Activated T-cell treated with anti-CD3 and anti-CD28 coated beads, Interleukin-2, amount 50 U/mL, for 4 hours (primary cell): ENCODE results near the gene EPHB2. TPM values are rescaled to one million over a fixed set of nuclear protein-coding genes. Genes with fewer than 3 reads are reported as not detected.

Source experiments
- ATAC-seq, 2 donors: fragments of 200-7000 bp; cut with Tn5 transposase; one replicate each; pipeline ENCODE4 v1.10.0; 2021
- DNase-seq: peaks from one replicate; pipeline ENCODE4 v3.0.0-alpha.2; 2020
- H3K27me3 Mint-ChIP-seq: one replicate; pipeline ENCODE4 v1.8.0; 2021; ENCODE audit warnings: low read depth, mixed read lengths
- H3K36me3 Mint-ChIP-seq: one replicate; pipeline ENCODE4 v1.8.0; 2022; ENCODE audit warnings: mixed read lengths; ENCODE audit not compliant: insufficient read depth
- H3K4me1 Mint-ChIP-seq: one replicate; pipeline ENCODE4 v1.8.0; 2021; ENCODE audit warnings: low read depth, mixed read lengths
- H3K4me3 Mint-ChIP-seq: one replicate; pipeline ENCODE4 v1.8.0; 2021; ENCODE audit warnings: mild to moderate bottlenecking, moderate library complexity, mixed read lengths
- H3K9me3 Mint-ChIP-seq: one replicate; pipeline ENCODE4 v1.8.0; 2021; ENCODE audit warnings: mixed read lengths
- total RNA-seq, 3 donors: library from RNA; stranded (reverse); gene quantifications; one replicate each; pipeline ENCODE4 v1.2.1, GENCODE V29; 2021

EPHB2 gene
- total RNA-seq, 3 donors from 2014 or later, result 0.15 to 0.68 (median 0.16) TPM

DNA sequence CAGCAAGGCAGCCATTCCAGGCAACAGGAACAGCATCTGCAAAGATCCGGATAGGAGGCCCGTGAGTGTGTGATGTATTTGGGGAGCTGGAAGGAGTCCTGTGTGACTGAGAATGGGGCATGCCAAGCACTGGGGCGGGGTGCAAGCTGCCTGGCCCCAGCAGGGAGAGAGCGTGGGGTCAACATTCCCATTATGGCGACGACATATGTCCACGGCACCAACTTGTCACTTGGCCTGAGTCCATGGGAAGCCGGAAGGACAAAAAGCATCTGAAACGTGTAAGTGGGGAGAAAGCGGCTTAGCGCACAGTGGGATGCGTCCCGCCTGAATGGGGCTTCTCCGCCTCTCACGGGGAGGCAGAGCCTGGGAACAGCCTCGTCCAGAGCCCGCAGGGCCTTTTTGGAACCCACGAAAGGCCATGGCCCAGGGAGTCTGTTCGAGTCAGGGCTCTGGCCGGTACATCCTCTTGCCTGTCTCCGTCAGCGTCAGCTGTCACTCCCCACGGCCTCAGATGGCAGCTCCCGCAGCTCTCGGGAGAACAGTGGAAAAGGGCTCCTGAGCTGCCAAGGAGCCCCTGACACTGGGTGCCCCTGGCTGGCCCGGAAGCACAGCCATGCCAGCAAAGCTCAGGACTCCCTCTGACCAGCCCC, 12.4 kb downstream of the EPHB2 start:
- no peak for ATAC-seq
- Mint-ChIP-seq H3K4me3 (no peak overlapping the region), H3K4me1 (no peaks in the 10 kb centered on the region), H3K36me3 (no peaks in the 10 kb centered on the region), H3K27me3 (peaks cover 12% of the 10 kb centered on the region), H3K9me3 (no peaks in the 10 kb centered on the region)
- DNase-seq, result no peak

DNA sequence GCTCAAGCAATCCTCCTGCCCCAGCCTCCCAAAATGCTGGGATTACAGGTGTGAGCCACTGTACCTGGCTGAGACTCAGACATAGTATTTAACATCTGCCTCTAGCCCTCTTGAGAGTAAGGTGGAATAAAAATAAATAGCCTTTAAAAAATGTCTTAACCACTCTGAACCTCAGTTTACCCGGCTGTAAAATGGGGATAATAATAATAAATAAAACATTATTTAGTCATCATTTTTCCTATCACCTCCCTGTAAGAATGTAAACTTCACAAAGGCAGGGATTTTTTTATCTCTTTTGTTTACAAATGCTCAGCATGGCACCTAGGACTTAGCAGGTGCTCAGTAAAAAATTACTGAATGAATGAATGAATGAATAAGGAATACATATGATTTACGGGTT, 17.2 kb downstream of the EPHB2 start:
- Mint-ChIP-seq H3K27me3 (peaks cover 12% of the 10 kb centered on the region), H3K4me3 (no peak overlapping the region), H3K9me3 (no peaks in the 10 kb centered on the region), H3K4me1 (no peaks in the 10 kb centered on the region), H3K36me3 (no peaks in the 10 kb centered on the region)
- ATAC-seq (no peak), DNase-seq (no peak)

DNA sequence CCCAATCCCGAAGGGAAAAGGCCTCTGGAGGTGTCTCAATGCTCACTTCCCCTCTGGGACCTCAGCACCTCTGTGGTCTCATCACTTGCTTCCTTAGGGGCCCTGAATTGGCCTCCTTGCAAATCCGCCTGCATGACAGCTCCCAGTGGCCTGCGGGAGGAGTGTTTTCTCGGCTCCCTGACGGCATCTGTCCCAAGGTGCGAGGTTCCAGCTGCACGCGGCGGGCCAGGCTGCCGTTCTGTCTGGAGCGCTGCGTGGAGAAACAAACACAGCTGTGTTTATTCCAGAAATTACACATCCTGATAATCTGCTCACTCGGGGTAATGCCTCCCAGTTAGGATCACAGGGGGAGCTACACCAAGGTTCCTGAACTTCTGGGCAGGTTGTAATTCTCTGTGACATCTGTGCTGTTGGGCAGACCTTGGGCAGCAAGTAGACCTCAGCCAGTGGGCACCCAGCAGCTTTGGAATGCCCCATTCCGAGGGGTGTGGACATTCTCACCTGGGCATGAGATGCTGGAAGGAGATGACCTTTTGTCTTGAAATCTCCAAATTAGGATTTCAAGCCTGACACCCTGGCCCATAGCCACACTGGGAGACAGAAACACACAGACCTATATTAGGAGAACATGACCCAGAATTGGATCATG, 18.2 kb downstream of the EPHB2 start:
- Mint-ChIP-seq H3K36me3 (no peaks in the 10 kb centered on the region), H3K27me3 (peaks cover 12% of the 10 kb centered on the region), H3K4me3 (no peak overlapping the region), H3K9me3 (no peaks in the 10 kb centered on the region), H3K4me1 (no peaks in the 10 kb centered on the region)
- no peak for ATAC-seq
- DNase-seq, result no peak

DNA sequence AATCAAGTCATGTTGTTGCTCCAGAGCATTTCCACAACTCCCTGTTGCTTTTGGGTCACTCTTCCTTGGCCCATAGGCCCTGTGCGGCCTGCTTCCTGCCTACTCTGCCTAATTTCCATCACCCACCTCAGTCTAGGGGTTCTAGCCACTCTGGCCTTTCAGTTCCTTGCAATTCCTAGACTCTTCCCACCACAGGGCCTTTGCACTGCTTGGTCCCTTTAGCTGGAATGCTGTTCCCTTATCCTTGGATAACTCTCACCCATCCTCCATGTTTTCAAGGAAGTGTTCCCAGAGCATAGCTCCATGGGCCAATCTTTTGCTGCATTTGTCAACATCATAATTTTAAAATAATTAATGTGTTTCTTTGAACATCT, 18.7 kb downstream of the EPHB2 start:
- Mint-ChIP-seq H3K27me3 (peaks cover 12% of the 10 kb centered on the region), H3K4me3 (no peak overlapping the region), H3K4me1 (no peaks in the 10 kb centered on the region), H3K9me3 (no peaks in the 10 kb centered on the region), H3K36me3 (no peaks in the 10 kb centered on the region)
- no peak for DNase-seq
- no peak for ATAC-seq

DNA sequence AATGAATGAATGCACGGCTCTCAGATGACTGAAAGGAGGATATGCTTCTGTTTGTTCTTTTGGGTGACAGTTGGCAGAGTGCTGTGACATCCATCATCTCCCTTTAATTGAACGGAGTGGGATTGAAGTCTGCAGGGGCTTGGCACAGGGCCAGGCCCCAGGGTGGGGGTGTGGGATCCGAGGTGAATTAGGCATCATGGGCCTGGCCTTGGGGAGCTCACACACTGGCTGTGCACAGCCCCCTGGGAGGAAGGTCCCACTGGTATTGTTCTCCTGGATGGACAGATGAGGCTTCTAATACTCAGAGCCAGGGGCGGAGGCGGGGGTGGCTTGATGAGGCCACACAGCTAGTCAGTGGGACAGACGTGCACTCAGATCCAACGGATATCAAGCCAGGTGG, 19.3 kb downstream of the EPHB2 start:
- DNase-seq (no peak), ATAC-seq (no peak)
- H3K4me1 Mint-ChIP-seq, result no peaks in the 10 kb centered on the region
- no peaks in the 10 kb centered on the region for H3K36me3 Mint-ChIP-seq
- H3K4me3 Mint-ChIP-seq, result no peak overlapping the region
- peaks cover 11% of the 10 kb centered on the region for H3K27me3 Mint-ChIP-seq
- no peaks in the 10 kb centered on the region for H3K9me3 Mint-ChIP-seq

DNA sequence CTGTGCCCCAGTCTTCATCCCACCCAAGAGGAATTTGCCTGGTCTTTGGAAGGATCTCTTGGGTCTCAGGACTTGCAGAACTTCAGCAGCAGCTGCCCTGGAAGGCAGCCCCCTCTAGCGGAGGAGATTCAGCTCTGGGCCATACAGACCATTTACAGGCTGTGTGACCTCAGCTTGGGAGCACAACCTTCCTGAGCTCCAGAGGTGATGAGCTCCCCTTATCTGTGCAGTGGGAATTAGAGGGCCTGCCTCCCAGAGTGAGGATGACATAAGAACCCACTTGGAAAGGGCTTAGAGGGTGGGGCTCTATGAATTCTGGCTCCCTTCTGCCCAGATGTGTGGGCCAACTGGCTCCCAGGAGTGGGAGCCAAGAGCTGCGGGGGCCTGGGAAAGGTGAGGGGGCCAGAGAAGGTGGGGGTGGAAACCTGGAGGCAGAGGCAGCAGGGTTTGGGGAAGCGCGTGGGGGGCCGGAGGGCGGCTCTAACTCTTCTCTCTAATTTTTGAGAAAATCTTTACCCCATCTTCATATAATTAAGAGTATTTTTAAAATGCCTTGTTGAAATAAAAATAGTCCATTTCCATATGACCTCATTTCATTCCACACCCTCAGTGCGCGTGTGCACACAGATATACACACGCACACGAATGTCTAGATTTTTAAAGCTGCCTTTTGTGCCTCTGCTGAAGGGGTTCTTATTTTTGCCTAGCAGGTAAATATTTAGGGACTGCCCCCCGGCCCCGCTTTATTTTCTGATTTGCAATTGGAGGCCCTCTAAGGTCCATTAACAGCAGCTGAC, 21.5 kb downstream of the EPHB2 start:
- H3K4me1 Mint-ChIP-seq, result no peaks in the 10 kb centered on the region
- H3K9me3 Mint-ChIP-seq, result no peaks in the 10 kb centered on the region
- no peaks in the 10 kb centered on the region for H3K36me3 Mint-ChIP-seq
- no peak for DNase-seq
- H3K27me3 Mint-ChIP-seq, result no peaks in the 10 kb centered on the region
- no peak overlapping the region for H3K4me3 Mint-ChIP-seq
- ATAC-seq, result no peak

DNA sequence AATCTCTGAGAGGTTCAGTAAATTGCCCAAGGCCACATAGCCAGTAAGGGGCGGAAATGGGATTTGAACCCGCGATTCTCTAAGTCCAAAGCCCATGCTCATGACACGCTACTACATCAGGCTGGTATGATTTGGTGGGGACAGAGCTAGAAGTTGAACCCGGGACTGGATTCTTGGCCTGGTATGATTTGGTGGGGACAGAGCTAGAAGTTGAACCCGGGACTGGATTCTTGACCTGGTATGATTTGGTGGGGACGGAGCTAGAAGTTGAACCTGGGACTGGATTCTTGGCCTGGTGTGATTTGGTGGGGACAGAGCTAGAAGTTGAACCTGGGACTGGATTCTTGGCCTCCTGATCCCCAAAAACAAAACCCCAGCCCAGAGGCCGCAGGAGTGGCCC, 23.0 kb downstream of the EPHB2 start:
- no peaks in the 10 kb centered on the region for H3K36me3 Mint-ChIP-seq

DNA sequence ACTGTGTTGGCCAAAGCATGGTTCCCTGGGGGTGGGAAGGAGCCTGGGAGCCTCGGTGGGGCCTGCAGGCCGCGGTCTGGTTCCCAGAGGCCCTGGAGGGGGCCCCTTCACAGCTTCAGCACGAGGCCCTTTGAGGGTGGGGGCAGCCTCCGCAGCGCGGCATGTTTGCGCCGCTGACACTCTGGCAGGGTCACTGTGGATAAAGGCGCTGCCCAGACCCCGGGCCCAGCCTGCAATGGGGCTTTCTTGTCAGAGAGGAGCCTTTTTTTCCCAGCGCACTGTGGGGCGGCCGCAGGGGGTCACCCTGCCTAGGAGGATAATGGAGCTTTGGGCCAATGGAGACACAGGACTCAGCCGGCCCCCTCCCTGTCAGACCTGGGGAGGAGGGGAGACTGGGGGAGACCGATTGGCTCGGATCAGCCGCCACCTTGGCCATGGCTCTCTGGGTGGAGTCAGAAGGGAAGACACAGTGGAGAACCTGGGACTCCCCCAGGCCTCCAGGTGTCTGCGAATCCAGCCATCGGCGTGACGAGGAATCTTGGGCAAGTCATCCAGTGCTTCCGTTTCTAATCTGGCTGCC, 26.0 kb downstream of the EPHB2 start:
- ATAC-seq, result no peak
- Mint-ChIP-seq H3K4me1 (no peaks in the 10 kb centered on the region), H3K9me3 (no peaks in the 10 kb centered on the region)

More for the DNA sequence above, 23.0 kb downstream of the EPHB2 start:
- no peaks in the 10 kb centered on the region for H3K27me3 Mint-ChIP-seq
- no peak overlapping the region for H3K4me3 Mint-ChIP-seq
- ATAC-seq (no peak), DNase-seq (no peak)
- H3K9me3 Mint-ChIP-seq, result no peaks in the 10 kb centered on the region
- no peaks in the 10 kb centered on the region for H3K4me1 Mint-ChIP-seq

DNA sequence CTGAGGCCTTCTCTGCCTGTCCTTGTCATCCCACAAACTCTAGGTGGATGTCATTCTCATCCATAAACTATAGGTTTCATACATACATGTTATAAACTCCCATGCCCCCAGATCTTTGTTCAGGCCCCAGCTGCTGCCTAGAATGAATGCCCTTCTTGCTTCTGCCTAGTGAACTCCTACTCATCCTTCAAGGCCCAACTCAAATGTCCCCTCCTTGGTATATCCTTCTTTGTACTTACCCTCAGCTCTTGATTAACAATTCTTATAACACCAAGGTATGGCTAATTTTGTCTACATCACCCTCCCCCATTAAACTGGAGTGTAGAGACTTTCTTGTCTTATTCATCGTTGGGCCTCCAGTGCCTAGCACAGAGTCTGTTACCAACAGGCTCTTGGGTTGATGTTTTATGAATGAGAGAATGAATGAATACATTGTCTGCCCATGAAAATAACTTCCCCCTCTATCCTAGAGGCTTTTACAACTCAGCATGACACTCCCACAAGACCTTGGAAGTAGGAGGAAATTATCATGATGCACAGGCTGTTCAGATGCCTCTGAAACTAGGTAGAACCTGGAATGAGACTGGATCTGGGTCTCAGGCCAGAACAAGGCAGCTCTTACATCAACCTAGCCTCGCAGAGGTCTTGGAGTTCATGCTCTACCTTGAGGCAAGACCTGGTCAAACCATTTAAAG, 26.9 kb downstream of the EPHB2 start:
- H3K4me3 Mint-ChIP-seq, result no peak overlapping the region
- no peaks in the 10 kb centered on the region for H3K9me3 Mint-ChIP-seq
- no peaks in the 10 kb centered on the region for H3K4me1 Mint-ChIP-seq

More for the DNA sequence above, 26.0 kb downstream of the EPHB2 start:
- Mint-ChIP-seq H3K27me3 (peaks cover 22% of the 10 kb centered on the region), H3K4me3 (no peak overlapping the region), H3K36me3 (no peaks in the 10 kb centered on the region)
- DNase-seq, result no peak

DNA sequence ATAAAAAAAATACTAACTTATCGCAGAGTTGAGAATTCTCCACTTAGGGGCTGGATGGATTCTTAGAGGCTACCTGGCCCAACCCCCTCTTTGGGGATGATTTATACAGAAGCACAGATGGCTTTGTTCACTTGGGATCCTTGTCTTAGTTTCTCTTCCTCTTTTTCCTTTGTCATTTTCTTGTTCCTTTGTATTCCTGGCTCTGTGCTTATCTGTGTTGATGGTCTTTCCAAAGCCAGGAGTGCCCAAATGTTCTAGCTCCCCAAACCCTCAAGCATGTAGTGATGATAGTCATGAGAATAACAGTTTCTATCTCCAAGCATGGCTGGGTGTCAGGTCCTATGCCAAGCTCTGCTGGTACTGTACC, 27.4 kb downstream of the EPHB2 start:
- no peaks in the 10 kb centered on the region for H3K9me3 Mint-ChIP-seq
- no peak overlapping the region for H3K4me3 Mint-ChIP-seq
- ATAC-seq, result no peak
- no peaks in the 10 kb centered on the region for H3K4me1 Mint-ChIP-seq
- H3K36me3 Mint-ChIP-seq, result no peaks in the 10 kb centered on the region
- peaks cover 25% of the 10 kb centered on the region for H3K27me3 Mint-ChIP-seq
- DNase-seq, result no peak

More for the DNA sequence above, 26.9 kb downstream of the EPHB2 start:
- no peak for DNase-seq
- H3K36me3 Mint-ChIP-seq, result no peaks in the 10 kb centered on the region
- ATAC-seq, result no peak
- H3K27me3 Mint-ChIP-seq, result peaks cover 25% of the 10 kb centered on the region

DNA sequence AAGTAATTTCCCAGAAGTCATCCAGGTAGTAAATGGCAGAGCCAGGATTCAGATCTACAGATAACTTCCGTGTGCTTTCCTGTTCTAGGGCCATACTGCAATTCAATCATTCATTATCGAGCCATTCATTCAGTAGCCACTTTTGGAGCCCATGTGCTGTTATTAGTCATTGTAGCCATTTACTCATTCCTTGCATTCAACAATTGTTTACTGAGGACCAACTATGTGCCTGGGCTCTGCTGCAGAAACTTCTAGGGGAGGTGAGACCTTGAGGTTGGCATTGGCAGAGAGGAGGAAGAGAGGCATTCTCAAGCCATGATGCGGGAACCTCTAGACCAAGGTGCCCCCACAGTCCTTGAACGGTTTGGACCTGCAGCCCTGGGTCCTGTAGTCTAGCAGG, 27.9 kb downstream of the EPHB2 start:
- Mint-ChIP-seq H3K4me1 (no peaks in the 10 kb centered on the region), H3K9me3 (no peaks in the 10 kb centered on the region), H3K4me3 (no peak overlapping the region), H3K36me3 (no peaks in the 10 kb centered on the region), H3K27me3 (peaks cover 25% of the 10 kb centered on the region)
- ATAC-seq, result no peak
- DNase-seq, result no peak

DNA sequence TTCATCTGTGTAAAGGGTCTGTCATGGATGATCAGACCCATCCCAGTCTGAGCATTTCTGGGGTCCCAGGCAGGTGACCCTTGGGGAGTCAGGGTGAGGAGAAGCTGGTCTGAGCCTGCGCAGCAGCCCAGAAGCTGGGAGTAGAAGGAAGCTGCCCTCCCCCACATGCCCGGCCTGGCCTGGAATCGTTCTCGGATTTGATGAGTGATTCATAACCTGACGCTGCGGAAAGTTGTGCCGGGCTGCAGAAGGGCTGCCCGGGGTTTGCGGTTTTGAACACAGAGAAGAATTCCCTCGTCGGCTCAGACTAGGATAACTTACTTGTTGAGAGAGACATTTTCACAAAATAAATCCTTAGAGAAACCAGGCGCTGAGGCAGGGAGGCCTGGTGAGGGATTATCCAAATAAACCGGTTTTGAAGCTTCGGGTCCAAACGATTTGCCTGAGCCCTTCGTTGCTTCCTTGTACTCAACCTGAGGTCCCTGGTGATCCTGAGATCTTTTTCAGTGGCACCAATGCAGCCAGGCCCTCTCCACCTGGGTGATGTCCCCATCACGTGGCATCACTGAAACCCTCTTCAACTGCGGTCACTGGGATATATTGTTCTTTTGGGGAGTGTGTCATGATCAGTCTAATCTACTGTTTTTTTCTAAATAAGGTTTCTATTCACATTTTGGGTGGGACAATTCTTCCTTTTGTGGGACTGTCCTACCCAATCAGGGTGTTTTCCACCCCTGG, 29.2 kb downstream of the EPHB2 start:
- H3K36me3 Mint-ChIP-seq, result no peaks in the 10 kb centered on the region
- H3K4me3 Mint-ChIP-seq, result no peak overlapping the region

DNA sequence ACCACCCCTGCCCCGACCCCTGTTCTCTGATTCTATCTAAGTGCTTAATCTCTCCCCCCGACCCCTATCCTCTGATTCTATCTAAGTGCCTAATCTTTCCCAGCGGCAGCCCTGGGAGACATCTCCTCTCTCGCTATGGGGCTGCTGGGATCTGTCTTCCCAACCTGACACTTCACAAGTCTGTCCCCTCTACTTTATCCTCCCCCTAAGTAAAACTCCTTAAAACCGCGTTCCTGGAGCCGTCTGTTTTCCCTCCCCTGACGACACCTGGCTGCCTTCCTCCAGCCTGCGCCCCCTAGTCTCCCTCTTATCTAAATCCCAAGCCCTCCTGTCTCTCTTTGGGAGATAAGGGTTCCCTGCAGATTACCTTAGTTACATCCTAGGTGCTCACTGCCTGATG, 30.5 kb downstream of the EPHB2 start:
- Mint-ChIP-seq H3K4me3 (no peak overlapping the region), H3K4me1 (no peaks in the 10 kb centered on the region), H3K27me3 (peaks cover 25% of the 10 kb centered on the region), H3K9me3 (no peaks in the 10 kb centered on the region), H3K36me3 (no peaks in the 10 kb centered on the region)
- DNase-seq (no peak), ATAC-seq (no peak)

More for the DNA sequence above, 29.2 kb downstream of the EPHB2 start:
- no peak for DNase-seq
- ATAC-seq, result no peak
- H3K9me3 Mint-ChIP-seq, result no peaks in the 10 kb centered on the region
- no peaks in the 10 kb centered on the region for H3K4me1 Mint-ChIP-seq
- peaks cover 25% of the 10 kb centered on the region for H3K27me3 Mint-ChIP-seq
